Stimulated activated CD4-positive, alpha-beta T cell treated with anti-CD3 and anti-CD28 coated beads, Interleukin-1b, Interleukin-23, amount 100 ng/mL, for 1 hour (primary cell): ENCODE results near the gene PTPN9.
"Not testable (repeated sequence)": the region's sequence is repeated elsewhere in the genome, so short reads cannot be mapped to it uniquely, and the experiment has no call there.

Experiments
- DNase-seq, 2 donors: peaks; one replicate each; pipeline ENCODE4 v3.0.0-alpha.2; 2020; ENCODE audit warnings: low read depth in 2 of 2

PTPN9 gene

DNA sequence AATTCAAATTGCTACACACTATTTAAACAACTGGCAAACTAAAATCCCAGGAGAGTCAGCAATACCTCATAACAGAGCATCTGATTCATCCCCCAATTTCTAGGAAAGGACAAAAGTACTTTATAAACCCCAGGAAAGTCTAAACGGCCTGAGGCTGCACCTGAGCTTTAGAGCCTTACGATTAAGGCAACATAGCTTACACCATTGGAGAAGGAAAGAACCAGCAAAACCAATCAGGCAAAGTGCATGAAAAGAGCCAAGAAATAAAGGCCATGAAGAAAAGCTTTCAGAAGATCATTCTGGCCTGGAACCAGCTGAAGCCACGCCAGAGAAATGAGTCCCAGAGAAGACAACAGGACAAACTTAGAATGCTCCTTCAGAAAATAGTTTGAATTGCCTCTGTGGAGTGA is 48.1 kb downstream of the PTPN9 start:
- no peak for DNase-seq

- DNase-seq = no peak
These were observed 48.9 kb downstream of the PTPN9 start for GRCh38 chr15:75530169-75530568.

DNA sequence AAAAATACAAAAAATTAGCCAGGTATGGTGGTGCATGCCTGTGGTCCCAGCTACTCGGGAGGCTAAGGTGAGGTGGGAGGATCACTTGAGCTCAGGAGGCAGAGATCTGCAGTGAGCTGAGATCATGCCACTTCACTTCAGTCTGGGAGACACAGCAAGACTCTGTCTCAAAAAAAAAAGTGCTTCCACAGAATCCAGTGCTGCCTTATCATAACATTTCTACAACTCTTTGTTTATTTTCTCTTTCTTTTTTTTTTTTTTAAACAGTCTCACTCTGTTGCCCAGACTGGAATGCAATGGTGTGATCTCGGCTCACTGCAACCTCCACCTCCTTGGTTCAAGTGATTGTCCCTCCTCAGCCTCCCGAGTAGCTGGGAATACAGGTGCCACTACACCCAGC is 53.4 kb downstream of the PTPN9 start:
- DNase-seq = not testable (repeated sequence)

GRCh38 chr15:75523011-75523410 is 56.1 kb downstream of the PTPN9 start:
- DNase-seq = no peak

DNA sequence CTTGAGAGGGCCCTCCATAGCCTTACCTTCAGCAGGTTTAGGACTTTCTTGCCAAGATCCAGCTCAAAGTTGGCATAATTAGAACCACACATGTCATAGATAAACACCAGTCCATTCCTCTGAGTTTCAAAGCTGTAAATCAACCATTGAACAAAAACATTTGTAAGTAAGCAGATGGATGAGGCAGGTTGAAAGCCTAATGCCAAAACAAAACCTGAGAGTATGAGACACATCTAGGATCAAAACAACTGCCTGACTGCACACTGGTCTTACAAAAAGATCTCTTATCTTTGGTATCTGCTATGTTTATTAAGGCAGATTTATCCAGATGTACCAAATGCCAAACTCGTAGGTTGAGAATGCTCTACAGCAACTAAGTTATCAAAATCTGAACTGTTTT is 61.9 kb downstream of the PTPN9 start:
- no peak for DNase-seq

DNA sequence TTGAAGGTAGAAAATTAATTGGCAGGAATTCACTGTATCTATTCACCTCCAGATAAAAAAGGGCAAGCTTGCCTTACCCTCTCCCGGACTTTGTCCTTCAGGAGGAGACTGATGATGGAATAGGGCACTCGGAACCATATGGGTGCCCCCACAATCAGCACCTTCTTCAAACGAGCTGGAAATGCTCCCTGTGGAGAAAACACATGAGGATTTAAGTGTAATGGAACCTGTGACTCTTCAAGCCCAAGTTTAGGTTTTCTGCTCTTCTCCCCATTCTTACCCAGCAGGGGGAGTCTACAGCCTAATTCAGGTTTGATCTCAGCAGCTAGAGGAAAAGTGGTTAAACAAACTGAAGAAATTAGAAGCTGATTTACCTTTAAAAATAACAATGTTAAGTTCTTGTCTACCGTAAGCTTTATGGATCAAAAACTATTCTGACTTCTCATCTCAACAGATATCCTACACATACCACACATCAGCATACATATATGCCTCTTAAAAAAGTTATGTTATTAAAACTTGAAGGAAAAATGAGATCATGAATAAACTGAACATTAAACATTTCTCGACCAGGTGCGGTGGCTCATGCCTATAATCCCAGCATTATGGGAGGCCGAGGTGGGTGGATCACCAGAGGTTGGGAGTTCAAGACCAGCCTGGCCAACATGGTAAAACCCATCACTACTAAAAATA is 70.1 kb downstream of the PTPN9 start:
- DNase-seq = peak in 1 of 2 donors; percentile 1

GRCh38 chr15:75502360-75502759 is 76.8 kb downstream of the PTPN9 start:
- no peak for DNase-seq

GRCh38 chr15:75493732-75494131 is 85.4 kb downstream of the PTPN9 start:
- no peak for DNase-seq

DNA sequence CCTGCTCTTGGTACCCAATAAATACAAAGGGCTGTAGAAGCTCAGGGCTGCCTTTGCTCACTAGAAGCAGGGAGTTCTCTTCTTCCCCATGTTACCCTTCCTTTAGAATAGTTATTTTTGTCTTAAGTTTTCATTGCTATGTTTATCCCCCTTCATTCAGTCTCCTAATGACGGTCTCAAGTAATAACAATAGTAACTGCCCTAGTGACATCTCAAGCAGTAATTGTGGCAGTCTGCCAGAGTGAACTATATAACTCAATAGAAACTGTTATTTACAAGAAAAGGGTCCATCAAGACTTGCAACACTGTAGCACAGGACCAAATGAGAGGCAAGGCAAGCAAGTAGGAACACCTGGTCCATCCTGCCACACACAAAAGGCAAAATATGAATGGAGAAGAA is 95.2 kb downstream of the PTPN9 start:
- no peak for DNase-seq

DNA sequence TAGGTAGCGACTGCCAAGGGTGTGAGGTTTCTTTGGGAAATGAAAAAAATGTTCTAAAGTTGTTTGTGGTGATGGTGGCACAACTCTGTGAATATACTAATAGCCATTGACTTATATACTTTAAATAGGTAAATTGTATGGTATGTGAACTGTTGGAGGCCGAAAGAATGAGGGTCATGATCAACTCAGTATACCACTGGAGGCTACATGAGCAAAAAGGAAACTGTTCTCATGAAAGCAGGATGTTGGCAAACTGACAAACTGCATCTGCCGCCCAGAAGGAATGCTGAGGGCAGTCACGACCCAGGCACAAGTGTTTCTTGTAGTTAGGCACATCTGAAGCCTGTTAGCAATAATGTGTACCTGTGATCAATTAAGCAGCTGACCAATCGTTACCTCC is 95.6 kb downstream of the PTPN9 start:
- not testable (repeated sequence) for DNase-seq

GRCh38 chr15:75483106-75483505 is 96.0 kb downstream of the PTPN9 start:
- DNase-seq = no peak

DNA sequence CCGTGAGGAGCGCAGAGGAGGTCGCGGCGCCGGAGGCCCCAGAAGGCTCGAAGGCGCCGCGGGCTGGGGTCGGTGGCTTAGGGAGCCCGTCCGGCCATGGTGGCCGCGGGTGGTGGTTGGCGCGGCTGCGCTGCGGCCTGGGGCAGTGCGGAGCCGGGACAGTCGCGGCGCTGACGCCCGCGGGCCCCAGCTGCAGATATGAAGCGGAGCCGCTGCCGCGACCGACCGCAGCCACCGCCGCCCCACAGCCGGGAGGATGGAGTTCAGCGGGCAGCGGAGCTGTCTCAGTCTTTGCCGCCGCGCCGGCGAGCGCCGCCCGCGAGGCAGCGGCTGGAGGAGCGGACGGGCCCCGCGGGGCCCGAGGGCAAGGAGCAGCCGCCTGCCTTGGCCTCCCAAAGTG is 98.7 kb downstream of the PTPN9 start:
- not testable (repeated sequence) for DNase-seq

DNA sequence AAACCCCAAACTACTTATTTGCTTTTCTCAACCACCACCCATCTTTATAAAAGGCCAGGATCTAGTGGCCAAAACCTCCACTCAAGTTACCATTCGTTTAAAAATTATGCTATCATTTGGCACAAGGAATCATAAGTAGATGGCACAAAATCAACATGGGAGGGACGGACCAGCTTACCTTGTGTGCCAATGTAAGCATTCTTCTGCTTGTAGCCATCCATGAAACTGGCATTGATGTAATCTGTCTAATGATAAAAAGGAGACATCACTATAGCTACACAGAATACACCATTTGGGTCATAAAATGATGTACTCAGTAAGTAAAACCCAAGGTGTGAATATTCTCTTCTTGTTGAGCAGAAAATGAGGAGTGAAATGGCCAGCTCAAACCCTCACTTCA is 99.4 kb downstream of the PTPN9 start:
- DNase-seq = no peak

DNA sequence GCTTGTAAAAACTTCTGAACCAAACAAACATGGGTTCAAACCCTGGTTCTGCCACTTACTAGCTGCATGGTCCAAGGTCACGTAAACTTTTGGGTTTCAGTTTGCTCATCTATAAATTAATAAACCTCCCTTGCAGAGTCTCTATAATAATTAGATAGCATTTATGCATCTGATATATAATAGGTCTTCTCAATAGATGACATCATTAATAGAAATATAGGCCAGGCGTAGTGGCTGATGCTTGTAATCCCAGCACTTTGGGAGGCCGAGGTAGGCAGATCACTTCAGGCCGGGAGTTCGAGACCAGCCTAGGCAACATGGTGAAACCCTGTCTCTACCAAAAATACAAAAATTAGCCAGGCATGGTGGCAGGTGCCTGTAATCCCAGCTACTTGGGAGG is 102.0 kb downstream of the PTPN9 start:
- DNase-seq = not testable (repeated sequence)

DNA sequence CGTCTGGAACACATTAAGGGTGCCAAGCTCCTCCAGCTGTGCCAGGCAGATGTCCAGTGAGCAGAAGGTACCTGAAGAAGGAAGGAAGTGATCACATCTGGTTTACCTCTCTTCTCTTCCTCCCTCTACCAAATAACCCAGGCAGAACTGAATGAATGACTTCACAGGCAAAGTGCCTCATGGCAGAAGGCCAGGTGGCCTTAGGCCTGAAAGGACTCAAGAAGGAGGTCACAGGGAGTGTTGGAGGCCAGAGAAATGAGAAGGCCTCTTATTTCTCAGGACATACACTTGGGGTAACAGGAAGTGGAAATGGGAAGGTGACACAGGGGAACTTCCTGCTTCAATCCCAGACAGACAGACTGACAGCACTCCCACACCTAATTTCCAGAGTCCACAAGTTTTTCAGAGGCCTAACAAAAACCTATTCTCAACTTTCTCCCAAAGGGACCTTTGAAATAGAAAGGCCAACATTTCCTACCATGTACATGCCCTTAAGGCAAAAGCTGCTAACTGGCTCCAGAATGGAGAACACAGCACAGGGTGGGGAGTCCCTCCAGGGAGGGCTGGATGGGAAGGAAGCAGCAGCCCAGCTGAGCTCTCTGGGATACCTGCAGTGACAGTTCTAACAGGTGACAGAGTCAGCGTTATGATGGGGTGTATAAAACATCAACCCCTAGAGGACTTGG is 110.1 kb downstream of the PTPN9 start:
- DNase-seq = no peak

GRCh38 chr15:75460646-75461045 is 118.5 kb downstream of the PTPN9 start:
- no peak for DNase-seq

DNA sequence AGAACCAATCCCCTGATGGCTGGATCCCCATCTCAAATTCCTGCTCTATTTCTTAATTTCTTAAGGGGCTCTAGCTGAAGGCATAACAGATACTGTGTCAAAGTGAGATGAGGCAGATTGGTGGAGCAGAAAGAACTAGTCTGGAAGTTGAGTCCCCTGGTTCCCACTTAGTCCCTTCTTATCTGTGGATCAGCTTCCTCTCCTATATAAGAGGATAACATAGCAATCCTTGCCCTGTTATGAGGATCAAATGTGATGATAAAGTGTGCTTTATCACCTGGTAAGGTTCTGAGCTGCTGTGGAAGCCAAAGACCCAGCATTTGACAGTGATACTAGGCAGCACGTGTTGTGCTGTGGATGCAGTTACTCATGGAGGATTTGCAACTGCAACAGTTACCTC is 119.5 kb downstream of the PTPN9 start:
- no peak for DNase-seq

- no peak for DNase-seq
These were observed 122.4 kb downstream of the PTPN9 start for GRCh38 chr15:75456710-75457109.

GRCh38 chr15:75455982-75456531 is 123.1 kb downstream of the PTPN9 start:
- peak in 1 of 2 donors; percentile 0 for DNase-seq

- DNase-seq = peak; percentile 54 to 82
These were observed 123.6 kb downstream of the PTPN9 start for GRCh38 chr15:75455424-75455981.

DNA sequence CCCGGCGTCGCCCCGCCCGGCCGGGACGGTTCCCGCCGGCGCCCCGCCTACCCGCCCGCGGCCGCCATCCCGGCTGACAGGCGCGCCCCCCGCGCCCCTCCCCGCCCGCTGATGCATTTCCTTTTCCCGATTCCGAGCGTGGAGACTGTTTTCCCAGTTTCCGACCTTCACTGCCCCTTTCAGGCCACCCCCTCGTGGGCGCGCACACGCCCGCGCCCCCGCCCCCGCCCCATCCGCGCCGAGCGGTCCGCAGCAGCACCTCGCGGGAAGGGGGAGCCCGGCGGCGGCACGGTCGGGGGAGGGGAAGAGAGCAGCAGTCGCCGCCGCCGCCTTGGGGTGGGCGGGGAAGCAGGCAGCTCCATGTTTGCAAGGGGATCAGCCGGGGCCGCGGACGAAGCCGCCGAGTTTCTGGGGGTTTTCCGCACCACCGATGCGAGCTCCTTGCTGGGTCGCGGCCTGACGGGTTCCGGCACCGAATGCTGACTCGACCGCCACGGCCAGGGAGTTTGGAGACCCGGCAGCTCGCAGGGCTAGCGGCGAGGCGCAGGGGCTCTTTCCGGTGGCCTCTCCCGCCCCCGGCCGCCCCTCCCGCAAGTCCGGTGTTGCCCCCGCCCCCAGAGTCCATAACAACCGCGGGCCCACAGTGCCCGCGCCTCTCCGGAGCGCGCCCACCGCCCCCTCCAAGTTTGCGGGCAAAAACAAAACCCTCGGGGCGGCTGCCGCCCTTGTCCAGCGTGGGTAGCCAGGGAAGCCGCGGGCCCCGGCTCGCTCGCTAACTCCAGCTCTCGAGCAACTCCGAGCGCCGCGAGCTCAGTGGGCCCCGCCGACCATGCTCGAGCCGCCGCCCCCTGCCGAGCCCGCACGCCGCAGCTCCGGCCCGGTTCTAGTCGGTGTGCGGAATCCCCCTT is 124.4 kb downstream of the PTPN9 start:
- DNase-seq = peak; percentile 63 to 65
